HepG2 (cell line): Measurements from ENCODE around the gene ACO1. TPM values are rescaled to one million over a fixed set of nuclear protein-coding genes. Genes with fewer than 3 reads are reported as not detected.

Experiments
- AGO2 ChIP-seq: fragments of 200-400 bp; formaldehyde crosslinking; optimal IDR thresholded peaks from 2 replicates; pipeline ENCODE3; 2017; ENCODE audit warnings: mild to moderate bottlenecking, low read depth, low read length, moderate library complexity
- ATF1 ChIP-seq: IDR thresholded peaks from 2 replicates; pipeline ENCODE4 v1.6.1; 2016; ENCODE audit warnings: mild to moderate bottlenecking, control low read depth
- BORCS8-MEF2B ChIP-seq: sonication (generic); formaldehyde crosslinking; IDR thresholded peaks from 2 replicates; pipeline ENCODE4 v1.8.0; 2022; ENCODE audit warnings: mild to moderate bottlenecking, missing genetic modification reagents
- CBFB ChIP-seq: sonication (generic); formaldehyde crosslinking; IDR thresholded peaks from 2 replicates; pipeline ENCODE4 v1.4.0; 2020; ENCODE audit warnings: missing genetic modification reagents
- CENPX ChIP-seq: sonication (generic); formaldehyde crosslinking; IDR thresholded peaks from 2 replicates; pipeline ENCODE4 v1.9.0; 2021; ENCODE audit warnings: mild to moderate bottlenecking, missing genetic modification reagents, moderate library complexity
- CHD2 ChIP-seq: IDR thresholded peaks from 2 replicates; pipeline ENCODE4 v1.6.1; 2011; ENCODE audit warnings: low read depth, low read length, improper control_type of control experiment
- EEA1 ChIP-seq: sonication (generic); formaldehyde crosslinking; IDR thresholded peaks from 2 replicates; pipeline ENCODE4 v1.5.1; 2020; ENCODE audit warnings: mild to moderate bottlenecking, missing genetic modification reagents, borderline replicate concordance
- GLMP ChIP-seq: sonication (generic); formaldehyde crosslinking; IDR thresholded peaks from 2 replicates; pipeline ENCODE4 v1.9.0; 2021; ENCODE audit warnings: missing genetic modification reagents, mild to moderate bottlenecking, borderline replicate concordance
- KLF16 ChIP-seq, 2 experiments: sonication (generic) in 1 of 2; formaldehyde crosslinking in 1 of 2; IDR thresholded peaks; 2 replicates each; pipeline versions ENCODE4 v1.6.1 to v1.8.0; 2016 to 2023; ENCODE audit warnings: missing genetic modification reagents in 2 of 2, missing compliant biosample characterization in 1 of 2
- LBX2 ChIP-seq: sonication (generic); formaldehyde crosslinking; IDR thresholded peaks from 2 replicates; pipeline ENCODE4 v1.5.0; 2020; ENCODE audit warnings: missing genetic modification reagents, mild to moderate bottlenecking, borderline replicate concordance
- MIER2 ChIP-seq: IDR thresholded peaks from 2 replicates; pipeline ENCODE4 v1.6.1; 2016; ENCODE audit warnings: missing biosample characterization, missing genetic modification reagents
- NBN ChIP-seq: fragments of 450-650 bp; conservative IDR thresholded peaks from 2 replicates; pipeline ENCODE4 v1.6.1; 2017
- RAD51 ChIP-seq: fragments of 450-650 bp; IDR thresholded peaks from 2 replicates; pipeline ENCODE4 v1.6.1; 2016; ENCODE audit warnings: borderline replicate concordance
- RBAK ChIP-seq: sonication (generic); formaldehyde crosslinking; IDR thresholded peaks from 2 replicates; pipeline ENCODE4 v1.5.1; 2020; ENCODE audit warnings: mild to moderate bottlenecking, missing genetic modification reagents
- RBFOX2 ChIP-seq: fragments of 200-400 bp; formaldehyde crosslinking; IDR thresholded peaks from 2 replicates; pipeline ENCODE4 v1.6.1; 2017; ENCODE audit warnings: low read depth, mild to moderate bottlenecking, low read length
- SALL1 ChIP-seq: sonication (generic); formaldehyde crosslinking; IDR thresholded peaks from 2 replicates; pipeline ENCODE4 v1.8.0; 2022; ENCODE audit warnings: mild to moderate bottlenecking, missing genetic modification reagents
- SIX1 ChIP-seq: sonication (generic); formaldehyde crosslinking; IDR thresholded peaks from 2 replicates; pipeline ENCODE4 v1.4.0; 2020; ENCODE audit warnings: missing genetic modification reagents, borderline replicate concordance
- TMF1 ChIP-seq: sonication (generic); formaldehyde crosslinking; IDR thresholded peaks from 2 replicates; pipeline ENCODE4 v1.8.1; 2022; ENCODE audit warnings: low read depth, missing genetic modification reagents
- TOE1 ChIP-seq: sonication (generic); formaldehyde crosslinking; IDR thresholded peaks from 2 replicates; pipeline ENCODE4 v1.4.0; 2020; ENCODE audit warnings: mild to moderate bottlenecking, missing genetic modification reagents
- U2AF2 ChIP-seq: fragments of 200-400 bp; formaldehyde crosslinking; IDR thresholded peaks from 2 replicates; pipeline ENCODE4 v1.6.1; 2017; ENCODE audit warnings: low read depth, mild to moderate bottlenecking, low read length
- ZBTB2 ChIP-seq: sonication (generic); formaldehyde crosslinking; IDR thresholded peaks from 2 replicates; pipeline ENCODE4 v1.8.0; 2022; ENCODE audit warnings: low read depth, missing genetic modification reagents
- ZNF558 ChIP-seq: sonication (generic); formaldehyde crosslinking; IDR thresholded peaks from 2 replicates; pipeline ENCODE4 v1.9.0; 2022; ENCODE audit warnings: mild to moderate bottlenecking, missing genetic modification reagents, borderline replicate concordance
- ZNF563 ChIP-seq: sonication (generic); formaldehyde crosslinking; IDR thresholded peaks from 2 replicates; pipeline ENCODE4 v1.8.0; 2022; ENCODE audit warnings: mild to moderate bottlenecking, moderate library complexity, missing genetic modification reagents
- ZNF614 ChIP-seq: IDR thresholded peaks from 2 replicates; pipeline ENCODE4 v1.6.1; 2018; ENCODE audit warnings: missing biosample characterization, missing genetic modification reagents, inconsistent platforms, borderline replicate concordance
- polyA plus RNA-seq, 8 experiments: library from polyadenylated mRNA; depleted of rRNA in 3 of 8; stranded (reverse) in 7 of 8; unstranded in 1 of 8; fragments of >200 nt; fragmentation: Illumina TruSeq in 4 of 8; extraction: Trizol in 4 of 8; gene quantifications; 2 replicates each; pipeline versions ENCODE4 v1.2.1 to v1.2.3, GENCODE V29; 2011 to 2016; ENCODE audit warnings: low read depth in 4 of 8, missing spikeins in 1 of 8, mixed read lengths in 1 of 8; ENCODE audit not compliant: insufficient read depth in 1 of 8
- total RNA-seq, 5 experiments: library from RNA; depleted of rRNA; stranded (reverse); fragments of >200 nt; fragmentation: Illumina TruSeq; extraction: Trizol; gene quantifications; 2 replicates each; pipeline ENCODE4 v1.2.3, GENCODE V29; 2016; ENCODE audit warnings: low read depth in 1 of 5
- TF ChIP-seq, protein P1 (sequence below): sonication (generic); formaldehyde crosslinking; IDR thresholded peaks from 2 replicates; pipeline ENCODE4 v1.4.0; 2020; ENCODE audit warnings: missing genetic modification reagents
- TF ChIP-seq, protein P2 (sequence below): sonication (generic); formaldehyde crosslinking; IDR thresholded peaks from 2 replicates; pipeline ENCODE4 v1.8.1; 2023; ENCODE audit warnings: missing genetic modification reagents, mild to moderate bottlenecking, borderline replicate concordance

The ACO1 gene
- total and polyA plus RNA-seq, 2 of the 13 experiments (the other 11 are each of a cell fraction or from before 2014, with no cell fraction given) = 20.1 to 48.2 TPM

DNA sequence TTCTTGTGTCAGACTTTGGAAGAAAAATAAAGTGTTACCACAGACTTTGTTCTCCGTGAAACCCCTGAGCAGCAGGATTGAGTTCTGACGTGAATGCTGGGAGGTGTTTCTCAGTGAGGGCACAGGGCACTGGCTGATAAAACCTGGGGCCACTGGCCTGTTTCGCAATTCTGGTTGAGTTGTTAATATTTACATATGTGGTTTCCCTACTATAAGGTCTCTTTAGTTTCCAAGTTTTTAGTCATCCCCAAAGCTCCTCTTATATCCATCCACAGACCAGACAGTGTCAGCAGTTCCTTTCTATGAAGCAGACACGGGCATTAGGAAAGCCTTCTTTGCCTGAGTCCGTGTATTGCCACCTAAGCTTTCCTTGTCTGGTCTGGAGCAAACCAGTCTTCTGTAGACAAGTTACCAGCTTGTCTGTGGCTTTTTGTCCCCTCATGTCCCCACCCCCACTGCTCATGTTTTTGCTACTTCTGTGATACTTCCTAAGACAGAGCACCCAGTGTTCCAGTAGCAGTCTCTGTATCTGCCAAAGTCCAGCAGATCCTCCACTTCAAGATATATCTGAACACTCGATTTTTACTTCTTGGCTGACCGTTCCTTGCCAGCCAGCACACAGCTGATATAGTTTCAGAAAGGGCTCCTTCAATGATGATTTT is 42.0 kb downstream of the ACO1 start (continued):
- TF ChIP-seq TOE1 (CRISPR knock-in tag) (no peak), U2AF2 (no peak), LBX2 (CRISPR knock-in tag) (no peak), SALL1 (CRISPR knock-in tag) (peak; percentile 82), RBAK (no peak), EEA1 (CRISPR knock-in tag) (no peak), ZNF563 (CRISPR knock-in tag) (no peak), ZBTB2 (no peak), CBFB (CRISPR knock-in tag) (peak; percentile 63; the same call in 1 of the 2 replicates), CHD2 (no peak), RBFOX2 (peak; percentile 40; the same call in 1 of the 2 replicates), CENPX (CRISPR knock-in tag) (no peak), MIER2 (0 out of 2 replicates have a peak, but pooled peaks have one; percentile 9), NBN (no peak), GLMP (CRISPR knock-in tag) (no peak), SIX1 (CRISPR knock-in tag) (peak; percentile 16; the same call in 1 of the 2 replicates), KLF16 (CRISPR knock-in tag; IDR thresholded peaks at IDR 0.05) (peak in 1 of 2 experiments; percentile 80; a peak in 1 of 4 replicates), RAD51 (no peak), BORCS8-MEF2B (CRISPR knock-in tag) (0 out of 2 replicates have a peak, but pooled peaks have one; percentile 45), TMF1 (CRISPR knock-in tag) (no peak), ZNF558 (CRISPR knock-in tag) (no peak), ZNF614 (CRISPR knock-in tag) (no peak), AGO2 (no peak), ATF1 (no peak)
- TF ChIP-seq, protein P1, sequence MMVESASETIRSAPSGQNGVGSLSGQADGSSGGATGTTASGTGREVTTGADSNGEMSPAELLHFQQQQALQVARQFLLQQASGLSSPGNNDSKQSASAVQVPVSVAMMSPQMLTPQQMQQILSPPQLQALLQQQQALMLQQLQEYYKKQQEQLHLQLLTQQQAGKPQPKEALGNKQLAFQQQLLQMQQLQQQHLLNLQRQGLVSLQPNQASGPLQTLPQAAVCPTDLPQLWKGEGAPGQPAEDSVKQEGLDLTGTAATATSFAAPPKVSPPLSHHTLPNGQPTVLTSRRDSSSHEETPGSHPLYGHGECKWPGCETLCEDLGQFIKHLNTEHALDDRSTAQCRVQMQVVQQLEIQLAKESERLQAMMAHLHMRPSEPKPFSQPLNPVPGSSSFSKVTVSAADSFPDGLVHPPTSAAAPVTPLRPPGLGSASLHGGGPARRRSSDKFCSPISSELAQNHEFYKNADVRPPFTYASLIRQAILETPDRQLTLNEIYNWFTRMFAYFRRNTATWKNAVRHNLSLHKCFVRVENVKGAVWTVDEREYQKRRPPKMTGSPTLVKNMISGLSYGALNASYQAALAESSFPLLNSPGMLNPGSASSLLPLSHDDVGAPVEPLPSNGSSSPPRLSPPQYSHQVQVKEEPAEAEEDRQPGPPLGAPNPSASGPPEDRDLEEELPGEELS (CRISPR knock-in tag) = peak; percentile 80
- TF ChIP-seq, protein P2, sequence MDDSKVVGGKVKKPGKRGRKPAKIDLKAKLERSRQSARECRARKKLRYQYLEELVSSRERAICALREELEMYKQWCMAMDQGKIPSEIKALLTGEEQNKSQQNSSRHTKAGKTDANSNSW (CRISPR knock-in tag) = no peak
